ENCODE data around the gene FBXW10. TPM values are rescaled to one million over a fixed set of nuclear protein-coding genes. Genes with fewer than 3 reads are reported as not detected.

Gene FBXW10
- total RNA-seq, 1 experiment from 2014 or later, result 0.05 TPM

Other genes with a start within 250 kb of the FBXW10 start
- not detected in 2 replicates for gene TBC1D28, start 99.7 kb upstream of the FBXW10 start, total RNA-seq (2014; rRNA removed; shearing (Covaris generic))
- gene FOXO3B, start 61.7 kb upstream of the FBXW10 start, total RNA-seq (2014; rRNA removed; shearing (Covaris generic)), result 2.5 and 4.0 TPM in 2 replicates
- 105 and 144 TPM in 2 replicates for gene TVP23B, start 37.1 kb downstream of the FBXW10 start, total RNA-seq (2014; rRNA removed; shearing (Covaris generic))
- 37.1 and 59.9 TPM in 2 replicates for gene PRPSAP2, start 114.1 kb downstream of the FBXW10 start, total RNA-seq (2014; rRNA removed; shearing (Covaris generic))
- gene SLC5A10, start 208.1 kb downstream of the FBXW10 start, total RNA-seq (2014; rRNA removed; shearing (Covaris generic)), result 0.13 TPM in 1 of 2 replicates, not detected in the other